ENCODE results near the gene ORAI3. TPM values are rescaled to one million over a fixed set of nuclear protein-coding genes. Genes with fewer than 3 reads are reported as not detected.

ORAI3 gene
- total and polyA plus RNA-seq, 2 of the 13 experiments (the other 11 are each of a cell fraction or from before 2014, with no cell fraction given), result 11.4 to 32.0 TPM

DNA sequence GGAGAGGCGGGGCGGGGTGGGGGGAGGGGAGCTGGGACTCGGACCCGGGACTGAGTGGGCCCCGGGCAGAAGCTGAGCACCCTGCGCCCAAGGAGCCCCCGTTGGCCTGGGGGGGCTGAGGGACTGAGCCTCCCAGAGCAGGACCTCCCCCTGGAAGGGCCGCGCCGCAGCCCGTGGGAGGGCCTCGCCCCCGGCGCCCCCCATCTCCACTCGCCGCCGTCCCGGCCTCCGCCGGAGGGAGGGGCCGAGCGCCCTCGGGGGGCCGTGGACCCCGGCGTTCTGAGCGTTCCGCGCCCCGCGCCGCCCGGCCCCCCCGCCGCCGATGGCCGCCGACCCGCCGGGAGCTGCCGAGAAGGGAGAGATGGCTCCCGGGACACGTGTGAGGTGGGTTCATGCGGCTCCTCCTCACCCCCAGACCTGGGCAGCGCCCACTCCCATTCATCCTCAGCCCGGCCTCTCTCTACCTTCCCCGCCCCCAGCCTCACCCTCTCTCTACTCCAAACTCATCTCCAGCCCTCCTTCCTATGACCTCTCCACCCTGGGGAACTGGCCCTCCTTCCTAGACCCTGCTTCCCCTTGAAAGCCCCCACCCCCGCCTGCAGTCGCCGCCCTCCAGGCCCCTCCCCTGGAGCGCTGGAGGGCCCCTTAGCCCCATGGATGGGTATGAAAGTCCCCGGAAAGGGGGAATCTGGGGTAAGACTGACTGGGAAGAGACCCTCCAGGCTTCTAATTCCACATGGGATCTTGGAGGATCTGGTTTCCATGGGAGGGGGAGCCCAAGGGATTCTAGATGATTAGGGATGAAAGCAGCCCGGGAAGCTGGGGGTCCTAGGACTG lies 24.6 kb upstream of the ORAI3 start (continued):
- TF ChIP-seq ZMAT3 (CRISPR knock-in tag; conservative IDR thresholded peaks at IDR 0.05) (no peak), ZNF451 (CRISPR knock-in tag; IDR thresholded peaks at IDR 0.05) (0 out of 2 replicates have a peak, but pooled peaks have one; percentile 36), ZBTB38 (CRISPR knock-in tag; IDR thresholded peaks at IDR 0.05) (no peak)

DNA sequence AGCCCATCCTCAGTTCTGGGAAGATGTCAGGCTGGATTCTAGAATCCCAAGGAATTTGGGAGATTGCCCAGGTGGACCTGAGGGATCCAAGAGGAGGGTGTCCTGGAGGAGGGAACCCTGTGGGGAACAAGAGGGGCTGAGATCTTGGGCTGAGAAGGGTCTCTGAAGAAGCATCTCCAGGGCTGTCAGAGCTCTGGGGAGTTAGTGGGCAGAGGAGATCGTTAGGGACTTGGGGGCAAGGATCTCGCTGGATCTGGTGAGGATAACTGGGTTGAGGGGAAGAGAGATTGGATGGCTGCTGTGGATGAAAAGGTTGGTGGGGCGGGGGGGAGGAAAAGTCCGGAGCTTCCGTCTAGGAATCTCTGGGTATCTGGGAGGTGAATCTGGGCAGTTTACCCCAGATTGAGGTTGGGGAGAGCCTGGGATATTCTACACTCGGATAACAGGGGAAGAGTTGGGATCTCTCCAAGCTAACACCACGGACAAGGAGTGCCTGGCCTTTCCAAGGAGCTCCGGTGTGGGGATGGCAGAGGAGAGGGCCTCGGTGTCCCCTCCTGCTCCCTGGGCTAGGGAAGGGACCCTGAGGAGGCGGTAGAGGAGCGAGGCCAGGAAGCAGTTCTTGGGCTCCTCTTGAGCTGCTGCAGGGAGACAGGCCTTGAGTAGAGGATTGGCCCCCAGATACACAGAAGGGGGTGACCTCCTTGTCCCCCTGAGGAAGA lies 23.8 kb upstream of the ORAI3 start:
- no peak overlapping the region for H2AFZ ChIP-seq (ENCODE audit: low read length)
- in situ Hi-C loops (cut with HindIII; ENCODE audit: extremely low pct_ligation_motif_present, low pct_unique_long_range_greater_than_20kb) (loop anchor here (5.0 kb wide), 1 partner anchor 83 kb away; no protein-coding TSS in a partner anchor), intact Hi-C loops (cut with micrococcal nuclease; ENCODE audit: unreplicated experiment) (loop anchor here (10.0 kb wide), 1 partner anchor 230 kb away; the partner anchor contains the start of gene SRCAP)
- no peaks in the 10 kb centered on the region for H3K79me2 ChIP-seq (ENCODE audit: insufficient read depth, low read length)
- H3K9ac ChIP-seq (ENCODE audit: insufficient read depth, low read depth, low read length), result peak overlapping the region; percentile 67; the same call in 1 of the 2 replicates
- H3K9me3 ChIP-seq (ENCODE audit: low read length), result no peaks in the 10 kb centered on the region
- FAIRE-seq (no peak), ATAC-seq (no peak), DNase-seq (ENCODE audit: low spot score) (no peak)
- POLR2A ChIA-PET, result interaction anchor here (0.6 to 1.5 kb wide), 4 partner anchors 17 to 590 kb away, joined by 3 to 6 read pairs (median 4); partner anchors contain the start of gene ORAI3
- H3K4me3 ChIP-seq (replicated peaks in 1 of 3; ENCODE audit: insufficient read depth in 1 of 3, low read depth in 2 of 3, low read length in 3 of 3), result peak overlapping the region; percentile 65 to 75 (median 68); a peak in 4 of 6 replicates
- no TSS peak for BruUV-seq (replicated peaks)
- H3K27ac ChIP-seq (ENCODE audit: extremely low read length, insufficient read depth, low read length), result no peak overlapping the region
- no peaks in the 10 kb centered on the region; the same call in 1 of the 2 replicates for H4K20me1 ChIP-seq (ENCODE audit: insufficient read depth, low read length)
- CTCF ChIA-PET (ENCODE audit: low intra/inter-chr PET ratio, low total read pairs), result no interaction called here
- H3K36me3 ChIP-seq (replicated peaks in 1 of 2; ENCODE audit: control insufficient read depth in 1 of 2, insufficient read depth in 2 of 2, low read length in 2 of 2), result peaks cover 2 to 9% of the 10 kb centered on the region in 2 experiments; a peak in 2 of 5 replicates
- peak overlapping the region; percentile 63 for H3K4me2 ChIP-seq (ENCODE audit: low read depth, low read length)
- no peak for TF ChIP-seq ZNF768 (CRISPR knock-in tag; IDR thresholded peaks at IDR 0.05)
- TF ChIP-seq, protein P1, sequence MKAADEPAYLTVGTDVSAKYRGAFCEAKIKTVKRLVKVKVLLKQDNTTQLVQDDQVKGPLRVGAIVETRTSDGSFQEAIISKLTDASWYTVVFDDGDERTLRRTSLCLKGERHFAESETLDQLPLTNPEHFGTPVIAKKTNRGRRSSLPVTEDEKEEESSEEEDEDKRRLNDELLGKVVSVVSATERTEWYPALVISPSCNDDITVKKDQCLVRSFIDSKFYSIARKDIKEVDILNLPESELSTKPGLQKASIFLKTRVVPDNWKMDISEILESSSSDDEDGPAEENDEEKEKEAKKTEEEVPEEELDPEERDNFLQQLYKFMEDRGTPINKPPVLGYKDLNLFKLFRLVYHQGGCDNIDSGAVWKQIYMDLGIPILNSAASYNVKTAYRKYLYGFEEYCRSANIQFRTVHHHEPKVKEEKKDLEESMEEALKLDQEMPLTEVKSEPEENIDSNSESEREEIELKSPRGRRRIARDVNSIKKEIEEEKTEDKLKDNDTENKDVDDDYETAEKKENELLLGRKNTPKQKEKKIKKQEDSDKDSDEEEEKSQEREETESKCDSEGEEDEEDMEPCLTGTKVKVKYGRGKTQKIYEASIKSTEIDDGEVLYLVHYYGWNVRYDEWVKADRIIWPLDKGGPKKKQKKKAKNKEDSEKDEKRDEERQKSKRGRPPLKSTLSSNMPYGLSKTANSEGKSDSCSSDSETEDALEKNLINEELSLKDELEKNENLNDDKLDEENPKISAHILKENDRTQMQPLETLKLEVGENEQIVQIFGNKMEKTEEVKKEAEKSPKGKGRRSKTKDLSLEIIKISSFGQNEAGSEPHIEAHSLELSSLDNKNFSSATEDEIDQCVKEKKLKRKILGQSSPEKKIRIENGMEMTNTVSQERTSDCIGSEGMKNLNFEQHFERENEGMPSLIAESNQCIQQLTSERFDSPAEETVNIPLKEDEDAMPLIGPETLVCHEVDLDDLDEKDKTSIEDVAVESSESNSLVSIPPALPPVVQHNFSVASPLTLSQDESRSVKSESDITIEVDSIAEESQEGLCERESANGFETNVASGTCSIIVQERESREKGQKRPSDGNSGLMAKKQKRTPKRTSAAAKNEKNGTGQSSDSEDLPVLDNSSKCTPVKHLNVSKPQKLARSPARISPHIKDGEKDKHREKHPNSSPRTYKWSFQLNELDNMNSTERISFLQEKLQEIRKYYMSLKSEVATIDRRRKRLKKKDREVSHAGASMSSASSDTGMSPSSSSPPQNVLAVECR (CRISPR knock-in tag; IDR thresholded peaks at IDR 0.05; ENCODE audit: borderline replicate concordance), result 0 out of 2 replicates have a peak, but pooled peaks have one; percentile 1
- WGBS (ENCODE audit: low lambda C conversion rate), result 89% methylated on average over 11 of the region's 11 CpGs
- peaks cover 19% of the 10 kb centered on the region for H3K4me1 ChIP-seq (ENCODE audit: insufficient read depth, low read length)
- H3K27me3 ChIP-seq (ENCODE audit: control insufficient read depth in 1 of 2, insufficient read depth in 2 of 2, low read length in 2 of 2), result no peaks in the 10 kb centered on the region; a peak in 1 of 5 replicates
